Suprapubic skin (tissue), 4 donors: ENCODE results near the gene VWF.
"Not testable (repeated sequence)": the region's sequence is repeated elsewhere in the genome, so short reads cannot be mapped to it uniquely, and the experiment has no call there.

Source experiments
- EP300 ChIP-seq: sonication (generic); formaldehyde crosslinking; IDR thresholded peaks from one replicate; pipeline ENCODE4 v1.6.1; 2017; ENCODE audit warnings: antibody characterized with exemption
- POLR2A ChIP-seq, 2 donors: fragments of 450-650 bp; IDR thresholded peaks; one replicate each; pipeline ENCODE4 v1.6.1; 2017; ENCODE audit warnings: antibody characterized with exemption in 2 of 2, mild to moderate bottlenecking in 2 of 2, moderate library complexity in 2 of 2
- POLR2AphosphoS5 ChIP-seq, 3 donors: sonication (generic); formaldehyde crosslinking; IDR thresholded peaks; one replicate each; pipeline ENCODE4 v1.6.1; 2017; ENCODE audit warnings: antibody characterized with exemption in 3 of 3
- TF ChIP-seq, protein P1 (sequence below), 2 donors: fragments of 200-600 bp in 1 of 2; fragments of 450-650 bp in 1 of 2; sonication (generic) in 1 of 2; IDR thresholded peaks; one replicate each; pipeline ENCODE4 v1.5.1; 2016 to 2019; ENCODE audit warnings: antibody characterized with exemption in 2 of 2, mild to moderate bottlenecking in 1 of 2, moderate library complexity in 1 of 2

DNA sequence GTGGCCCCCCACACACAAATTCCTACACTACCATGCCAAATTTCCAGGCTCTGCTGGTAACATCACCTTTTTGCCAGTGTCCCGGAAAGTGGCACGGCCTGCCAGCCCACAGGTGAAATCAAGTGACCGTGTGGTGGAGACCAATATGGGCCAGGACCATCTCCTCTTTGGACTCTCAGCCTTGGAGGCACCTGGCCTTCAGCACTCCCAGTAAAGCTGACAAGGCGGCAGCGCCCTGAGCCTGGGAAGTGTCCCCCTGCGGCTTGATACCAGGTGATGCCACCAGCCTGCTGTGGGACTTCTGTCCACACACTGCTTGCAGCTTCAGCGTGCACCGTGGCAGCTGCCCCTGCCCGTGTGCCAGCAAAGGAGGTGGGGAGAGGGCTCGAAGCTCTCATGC, 104.0 kb downstream of the VWF start:
- TF ChIP-seq, protein P1, sequence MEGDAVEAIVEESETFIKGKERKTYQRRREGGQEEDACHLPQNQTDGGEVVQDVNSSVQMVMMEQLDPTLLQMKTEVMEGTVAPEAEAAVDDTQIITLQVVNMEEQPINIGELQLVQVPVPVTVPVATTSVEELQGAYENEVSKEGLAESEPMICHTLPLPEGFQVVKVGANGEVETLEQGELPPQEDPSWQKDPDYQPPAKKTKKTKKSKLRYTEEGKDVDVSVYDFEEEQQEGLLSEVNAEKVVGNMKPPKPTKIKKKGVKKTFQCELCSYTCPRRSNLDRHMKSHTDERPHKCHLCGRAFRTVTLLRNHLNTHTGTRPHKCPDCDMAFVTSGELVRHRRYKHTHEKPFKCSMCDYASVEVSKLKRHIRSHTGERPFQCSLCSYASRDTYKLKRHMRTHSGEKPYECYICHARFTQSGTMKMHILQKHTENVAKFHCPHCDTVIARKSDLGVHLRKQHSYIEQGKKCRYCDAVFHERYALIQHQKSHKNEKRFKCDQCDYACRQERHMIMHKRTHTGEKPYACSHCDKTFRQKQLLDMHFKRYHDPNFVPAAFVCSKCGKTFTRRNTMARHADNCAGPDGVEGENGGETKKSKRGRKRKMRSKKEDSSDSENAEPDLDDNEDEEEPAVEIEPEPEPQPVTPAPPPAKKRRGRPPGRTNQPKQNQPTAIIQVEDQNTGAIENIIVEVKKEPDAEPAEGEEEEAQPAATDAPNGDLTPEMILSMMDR (IDR thresholded peaks at IDR 0.05) = not testable (repeated sequence)
- TF ChIP-seq POLR2AphosphoS5 (IDR thresholded peaks at IDR 0.05); POLR2A (IDR thresholded peaks at IDR 0.05); EP300: not testable (repeated sequence)
